Fibroblast of mammary gland (primary cell): ENCODE data around the gene OPCML.

Source experiments
- DNase-seq: peaks from one replicate; pipeline ENCODE4 v3.0.0-alpha.2; 2010; ENCODE audit warnings: low read depth
- H3K4me3 ChIP-seq: 2 replicates; pipeline ENCODE4 v1.5.1; 2011; ENCODE audit warnings: low read depth, mild to moderate bottlenecking, low read length, moderate library complexity; ENCODE audit not compliant: control insufficient read depth
- CTCF ChIP-seq: conservative IDR thresholded peaks from 2 replicates; pipeline ENCODE4 v1.5.1; 2011; ENCODE audit warnings: low read depth, low read length, inconsistent platforms; ENCODE audit not compliant: control insufficient read depth, insufficient read depth

OPCML gene

GRCh38 chr11:132838627-132839026, 693.7 kb downstream of the OPCML start:
- no peak for TF ChIP-seq CTCF
- DNase-seq = no peak
- no peak overlapping the region for H3K4me3 ChIP-seq

GRCh38 chr11:132831272-132831671, 701.0 kb downstream of the OPCML start:
- DNase-seq = no peak
- no peak for TF ChIP-seq CTCF
- H3K4me3 ChIP-seq = no peak overlapping the region

- DNase-seq = no peak
- no peak for TF ChIP-seq CTCF
- H3K4me3 ChIP-seq = no peak overlapping the region
These were observed 707.7 kb downstream of the OPCML start for GRCh38 chr11:132824642-132825041.

GRCh38 chr11:132822276-132822675, 710.0 kb downstream of the OPCML start:
- no peak for TF ChIP-seq CTCF
- no peak for DNase-seq
- no peak overlapping the region for H3K4me3 ChIP-seq

GRCh38 chr11:132821499-132821898, 710.8 kb downstream of the OPCML start:
- TF ChIP-seq CTCF = no peak
- no peak overlapping the region for H3K4me3 ChIP-seq
- no peak for DNase-seq

- no peak overlapping the region for H3K4me3 ChIP-seq
- no peak for DNase-seq
- no peak for TF ChIP-seq CTCF
These were observed 711.3 kb downstream of the OPCML start for GRCh38 chr11:132821014-132821413.

GRCh38 chr11:132818951-132819350, 713.4 kb downstream of the OPCML start:
- TF ChIP-seq CTCF = no peak
- no peak overlapping the region for H3K4me3 ChIP-seq
- DNase-seq = no peak
